Anterior cingulate cortex (tissue), 58 donors: ENCODE measurements around the gene MINDY1.

Source experiments
- DNase-seq, 58 donors: peaks; one replicate each; lab custom pipeline; 2025; lab: John Stamatoyannopoulos, UW

MINDY1 gene

DNA sequence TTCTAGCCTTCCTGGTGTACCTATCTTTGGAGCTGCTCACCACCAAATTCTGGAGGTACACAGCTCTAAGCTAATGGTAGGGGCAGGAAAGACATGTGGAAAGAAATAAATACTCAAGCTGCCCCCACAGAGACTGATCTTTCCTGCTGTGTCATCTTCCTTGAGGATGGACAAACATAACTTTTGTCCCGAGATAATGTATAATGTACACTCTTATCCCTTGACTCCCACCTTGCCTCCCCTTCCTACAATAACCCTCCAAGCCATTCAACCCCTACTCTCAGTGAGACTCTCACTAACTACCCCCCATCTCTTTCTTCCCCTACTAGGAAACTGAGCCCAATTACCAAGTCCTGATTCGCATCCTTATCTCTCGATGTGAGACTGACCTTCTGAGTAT, 12.5 kb downstream of the MINDY1 start:
- DNase-seq, result no peak

DNA sequence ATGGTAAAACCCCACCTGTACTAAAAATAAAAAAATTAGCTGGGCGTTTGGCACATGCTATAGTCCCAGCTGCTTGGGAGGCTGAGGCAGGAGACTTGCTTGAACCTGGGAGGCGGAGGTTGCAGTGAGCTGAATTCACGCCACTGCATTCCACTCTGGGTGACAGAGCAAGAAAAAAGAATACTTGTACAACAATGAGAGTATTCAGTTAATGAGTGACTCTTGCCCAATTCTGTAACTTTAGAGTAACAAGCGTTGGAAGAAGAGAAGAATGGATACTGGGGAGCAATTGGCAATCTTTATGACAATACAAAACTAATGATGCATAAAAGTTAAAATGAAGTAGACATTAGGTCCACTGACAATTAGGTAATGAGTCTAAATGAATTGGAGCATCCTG, 14.1 kb downstream of the MINDY1 start:
- DNase-seq, result no peak

DNA sequence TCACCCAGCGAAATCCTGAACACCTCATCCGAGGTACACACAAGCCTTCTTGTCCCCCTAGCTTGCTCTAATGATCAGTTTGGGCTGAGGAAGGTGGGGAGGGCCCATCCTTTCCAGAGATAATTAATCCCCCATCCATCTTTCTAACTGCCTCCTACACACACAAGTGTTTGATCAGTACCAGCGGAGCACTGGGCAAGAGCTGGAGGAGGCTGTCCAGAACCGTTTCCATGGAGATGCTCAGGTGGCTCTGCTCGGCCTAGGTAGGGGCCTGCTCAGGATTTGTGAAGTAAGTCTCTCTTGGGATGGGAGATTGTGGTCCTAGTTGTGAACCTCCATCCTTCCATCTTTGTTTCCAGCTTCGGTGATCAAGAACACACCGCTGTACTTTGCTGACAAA, 18.8 kb downstream of the MINDY1 start:
- no peak for DNase-seq

DNA sequence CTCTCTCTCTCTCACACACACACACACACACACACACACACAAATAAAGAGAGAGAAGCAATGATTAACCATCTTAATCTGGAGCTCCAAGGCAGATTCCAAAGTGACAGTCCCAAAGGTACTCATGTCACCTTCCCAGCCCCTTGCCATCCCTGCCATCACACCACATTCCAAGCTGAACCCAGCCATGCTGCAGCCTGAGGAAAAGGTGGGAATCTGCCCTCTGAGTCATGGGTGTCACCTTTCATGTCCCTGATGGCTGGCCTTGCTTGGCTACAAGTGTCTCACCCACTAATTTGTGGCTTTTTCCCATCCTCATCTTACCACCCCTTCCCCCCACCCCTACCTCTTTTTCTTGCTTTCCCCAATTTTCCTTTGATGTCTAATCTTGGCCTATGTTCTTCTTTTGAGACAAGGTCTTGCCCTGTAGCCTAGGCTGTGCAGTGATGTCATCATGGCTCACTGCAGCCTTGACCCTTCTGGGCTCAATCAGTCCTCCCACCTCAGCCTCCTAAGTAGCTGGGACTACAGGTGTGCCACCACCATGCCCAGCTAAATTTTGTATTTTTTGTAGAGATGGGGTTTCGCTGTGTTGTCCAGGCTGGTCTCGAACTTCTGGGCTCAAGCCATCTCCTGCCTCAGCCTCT, 21.4 kb downstream of the MINDY1 start:
- no peak for DNase-seq

DNA sequence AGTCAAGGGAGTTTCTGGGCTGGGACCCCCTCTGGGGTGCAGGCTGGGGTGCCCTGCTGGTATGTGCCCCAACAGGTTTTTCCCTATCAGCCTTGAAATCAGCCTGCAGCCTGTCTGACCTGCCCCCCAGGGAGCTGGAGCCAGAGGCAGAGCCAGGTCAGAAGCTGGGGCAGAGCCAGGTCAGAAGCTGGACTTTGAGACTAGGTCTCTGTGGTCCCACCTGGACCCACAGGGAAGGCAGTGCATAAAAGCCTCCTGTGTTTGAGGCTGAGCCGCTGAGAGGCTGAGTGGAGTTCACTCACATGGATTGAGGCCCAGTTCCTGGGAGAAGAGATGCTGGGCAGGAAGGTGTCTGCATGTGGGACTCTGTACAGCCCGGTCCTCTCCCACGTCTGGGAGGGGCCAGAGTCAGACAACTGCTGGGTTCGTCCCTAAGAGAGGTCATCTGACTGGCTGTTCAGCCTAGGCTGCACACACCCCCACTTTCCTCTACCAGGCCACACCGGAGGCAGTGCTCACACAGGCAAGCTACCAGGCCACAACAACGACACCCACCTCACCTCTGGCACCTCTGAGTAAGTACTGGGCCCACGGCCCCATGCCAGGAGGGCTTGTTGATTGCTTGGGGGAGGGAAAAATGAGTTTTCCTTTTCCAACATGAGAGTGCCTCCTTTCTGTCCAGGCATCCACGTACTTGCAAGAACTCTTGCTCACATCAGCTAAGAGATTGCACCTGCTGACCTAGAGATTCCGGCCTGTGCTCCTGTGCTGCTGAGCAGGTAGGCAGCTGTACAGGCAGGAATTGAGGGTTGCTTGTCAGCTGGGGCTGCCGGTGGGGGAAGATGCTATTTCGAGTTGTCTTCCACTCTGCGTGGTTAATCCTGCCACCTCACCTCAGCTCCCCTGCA, 24.6 kb downstream of the MINDY1 start, which contains the start of gene ANXA9:
TSS of gene ANXA9 (plus strand) at position 488 of the 908 bp plus-strand sequence. CDS start 814 bp downstream, outside the sequence.
- DNase-seq, result no peak

DNA sequence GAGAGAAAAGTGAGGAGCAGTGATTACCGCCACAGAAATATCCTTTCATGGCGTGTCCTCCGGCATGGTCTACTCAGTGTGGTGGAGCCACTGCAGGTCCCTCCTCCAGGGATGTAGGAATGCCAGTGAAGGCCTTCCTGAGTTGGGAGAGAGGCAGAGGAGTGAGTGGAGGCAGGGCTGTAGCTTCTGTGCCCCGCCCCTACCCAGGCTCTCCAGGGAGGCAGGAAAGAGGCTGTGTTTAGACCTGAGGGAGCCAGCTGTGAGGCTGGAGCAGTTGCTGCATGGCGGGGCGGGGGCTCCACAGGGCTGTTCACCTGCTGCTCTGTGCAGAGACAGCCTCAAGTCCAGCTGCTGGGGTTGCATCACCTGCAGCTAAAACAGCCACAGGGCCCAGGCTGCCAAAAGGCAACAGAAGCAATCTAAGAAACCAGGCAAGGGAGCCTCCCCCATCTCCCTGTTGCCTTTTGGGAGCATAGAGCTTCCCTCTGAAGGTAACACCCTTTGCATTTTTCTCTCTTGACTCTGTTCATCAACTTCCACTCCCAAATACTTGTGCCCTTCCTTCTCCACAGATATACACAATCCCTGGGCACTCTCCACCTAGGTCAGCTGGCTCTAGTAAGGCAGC, 25.4 kb downstream of the MINDY1 start:
- no peak for DNase-seq

DNA sequence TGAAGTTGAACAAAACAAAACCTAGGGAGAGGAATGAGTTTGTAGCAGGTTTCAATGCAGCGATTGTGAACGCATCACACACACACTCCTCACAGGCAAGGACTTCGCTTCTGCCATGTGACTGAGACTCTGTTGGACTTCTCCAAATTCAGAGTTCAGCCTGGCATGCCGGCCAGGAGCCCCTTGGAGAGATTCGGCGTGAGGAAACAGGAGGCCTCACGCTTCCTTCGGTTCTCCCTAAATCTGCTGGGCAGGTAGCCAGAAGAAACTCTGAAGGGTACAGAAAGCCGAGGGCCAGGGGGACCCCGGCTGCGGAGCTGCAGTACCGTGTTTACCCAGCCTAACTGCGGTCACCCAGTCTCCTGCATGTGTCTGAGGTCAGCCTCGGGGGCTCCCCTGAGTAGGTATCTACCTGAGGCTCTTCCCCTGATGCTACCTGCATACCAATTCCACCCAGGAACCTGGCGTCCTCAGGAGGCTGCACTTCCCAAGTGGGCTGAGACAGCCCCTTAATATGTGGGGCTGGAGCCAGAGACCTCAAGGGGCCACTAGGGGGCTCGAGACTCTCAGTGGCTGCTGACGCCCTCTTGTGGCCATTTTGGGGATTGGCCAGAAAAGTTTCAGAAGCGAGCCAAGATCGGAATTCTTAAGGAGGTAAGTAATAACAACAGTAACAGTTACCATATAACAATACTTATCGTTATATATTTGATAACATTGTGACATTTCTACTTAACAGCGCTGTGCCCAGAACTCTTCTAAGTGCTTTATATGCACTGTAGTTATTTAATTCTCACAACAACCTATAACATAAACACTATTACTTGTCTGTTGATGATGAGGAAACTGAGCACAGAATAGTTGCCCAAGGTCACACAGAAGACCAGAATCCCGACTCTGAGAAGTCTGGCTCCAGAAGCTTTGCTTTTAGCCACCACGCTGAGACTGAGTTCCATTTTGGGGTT, 27.3 kb downstream of the MINDY1 start:
- DNase-seq, result peak in 56 of 58 donors; percentile 25 to 89 (median 68)

DNA sequence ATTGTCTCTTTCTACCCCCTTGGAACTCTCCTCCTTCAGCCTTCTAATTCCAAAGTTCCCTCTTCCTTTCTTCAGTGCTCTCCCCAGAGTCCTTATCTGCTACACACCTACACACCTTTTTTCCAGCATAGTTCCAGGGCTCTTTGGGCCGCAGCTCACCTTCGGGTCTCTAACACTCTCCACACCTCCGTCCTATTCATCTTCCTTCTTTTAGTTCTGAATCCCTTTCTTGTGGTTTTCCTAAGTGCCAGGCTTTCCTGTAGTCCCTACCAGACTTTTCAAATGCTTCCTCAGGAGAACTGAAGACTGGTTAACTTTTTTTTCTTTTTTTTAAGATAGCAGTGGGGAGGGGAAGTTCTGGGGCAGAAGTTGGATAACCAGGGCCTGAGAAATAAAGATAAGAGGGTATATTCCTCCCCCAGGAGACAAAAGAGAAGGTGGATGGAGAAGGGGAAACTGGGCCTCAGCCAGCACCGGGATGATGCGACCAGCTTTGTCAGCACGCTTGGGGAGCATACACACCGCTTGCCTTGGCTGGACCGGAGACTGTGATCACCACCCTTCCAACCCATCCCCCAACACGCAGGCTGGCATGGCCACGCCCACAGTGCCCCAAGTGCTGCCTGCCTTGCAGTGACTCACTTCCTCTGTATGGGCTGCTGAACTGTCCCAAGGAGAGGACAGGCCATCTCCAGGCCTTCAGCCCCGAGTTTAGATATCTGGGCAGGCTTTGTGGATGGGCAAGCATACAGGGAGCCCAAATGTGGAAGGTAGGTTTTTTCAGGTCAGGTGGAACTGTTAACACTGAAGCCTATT, 29.6 kb downstream of the MINDY1 start:
- DNase-seq, result peak in 50 of 58 donors; percentile 7 to 87 (median 60)

DNA sequence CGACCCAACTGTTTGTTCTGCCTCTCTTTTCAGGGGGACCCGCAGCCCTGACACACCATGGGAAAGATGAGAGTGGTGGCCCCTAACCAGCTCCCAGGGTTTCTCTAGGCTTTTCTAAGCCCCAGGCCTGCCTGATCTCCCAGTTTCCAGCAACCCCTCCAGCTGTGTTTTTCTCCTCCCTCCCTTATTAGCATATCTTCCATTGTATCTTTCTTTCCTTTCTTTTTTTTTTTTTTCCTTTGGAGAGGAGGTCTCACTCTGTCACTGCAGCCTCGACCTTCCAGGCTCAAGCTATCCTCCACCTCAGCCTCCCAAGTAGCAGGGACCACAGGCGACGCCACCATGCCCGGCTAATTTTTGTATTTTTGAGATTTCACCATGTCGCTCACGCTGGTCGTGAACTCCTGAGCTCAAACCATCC, 30.3 kb downstream of the MINDY1 start:
- no peak for DNase-seq

DNA sequence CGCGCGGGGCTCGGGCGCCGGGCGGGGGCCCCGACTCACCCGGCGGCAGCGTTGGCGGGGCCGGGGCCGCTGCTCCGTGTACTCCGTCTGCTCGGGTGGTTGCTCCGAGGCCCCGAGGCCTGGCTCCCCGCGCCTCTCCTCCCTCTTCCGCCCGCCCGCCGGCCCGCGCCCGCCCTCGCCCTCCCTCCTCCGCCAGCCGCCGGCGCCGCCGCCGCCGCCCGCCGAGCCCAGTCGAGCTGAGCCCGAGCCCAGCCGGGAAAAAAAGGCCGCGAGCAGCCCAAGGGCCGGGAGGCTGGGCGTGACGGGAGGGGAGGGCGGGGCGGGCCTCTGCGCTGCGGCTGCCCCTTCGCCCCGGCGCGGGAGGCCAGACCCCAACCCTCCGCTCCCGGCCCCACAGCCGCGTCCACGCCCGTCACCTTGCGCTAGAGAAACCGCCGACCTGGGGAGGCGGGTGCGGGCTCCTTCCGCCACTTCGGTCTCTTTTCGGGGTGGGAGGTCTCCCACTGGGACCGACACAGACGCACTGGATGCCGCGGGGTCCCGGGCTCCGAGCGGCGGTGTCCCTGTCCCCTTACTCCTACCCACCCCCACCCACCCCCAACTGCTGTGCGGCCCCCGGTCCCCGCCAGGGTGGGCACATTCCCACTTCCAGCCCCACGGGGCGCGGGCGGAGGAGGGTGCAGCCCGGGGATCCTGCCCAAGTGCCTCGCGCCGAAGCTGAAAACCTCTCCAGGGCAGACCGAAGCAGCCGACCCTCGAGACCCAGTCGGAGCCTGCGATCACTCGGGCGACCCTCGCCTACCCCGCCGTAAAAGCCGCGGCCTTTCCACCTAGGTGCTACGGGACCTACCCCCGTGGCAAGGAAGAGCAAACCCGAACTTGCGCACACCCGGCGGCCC, 31.9 kb downstream of the MINDY1 start, which contains the start of gene CERS2:
TSS of gene CERS2 (minus strand) at position 256 of the 899 bp plus-strand sequence. CDS start 5,745 bp downstream, outside the sequence.
- DNase-seq, result peak in 52 of 58 donors; percentile 14 to 79 (median 56)

DNA sequence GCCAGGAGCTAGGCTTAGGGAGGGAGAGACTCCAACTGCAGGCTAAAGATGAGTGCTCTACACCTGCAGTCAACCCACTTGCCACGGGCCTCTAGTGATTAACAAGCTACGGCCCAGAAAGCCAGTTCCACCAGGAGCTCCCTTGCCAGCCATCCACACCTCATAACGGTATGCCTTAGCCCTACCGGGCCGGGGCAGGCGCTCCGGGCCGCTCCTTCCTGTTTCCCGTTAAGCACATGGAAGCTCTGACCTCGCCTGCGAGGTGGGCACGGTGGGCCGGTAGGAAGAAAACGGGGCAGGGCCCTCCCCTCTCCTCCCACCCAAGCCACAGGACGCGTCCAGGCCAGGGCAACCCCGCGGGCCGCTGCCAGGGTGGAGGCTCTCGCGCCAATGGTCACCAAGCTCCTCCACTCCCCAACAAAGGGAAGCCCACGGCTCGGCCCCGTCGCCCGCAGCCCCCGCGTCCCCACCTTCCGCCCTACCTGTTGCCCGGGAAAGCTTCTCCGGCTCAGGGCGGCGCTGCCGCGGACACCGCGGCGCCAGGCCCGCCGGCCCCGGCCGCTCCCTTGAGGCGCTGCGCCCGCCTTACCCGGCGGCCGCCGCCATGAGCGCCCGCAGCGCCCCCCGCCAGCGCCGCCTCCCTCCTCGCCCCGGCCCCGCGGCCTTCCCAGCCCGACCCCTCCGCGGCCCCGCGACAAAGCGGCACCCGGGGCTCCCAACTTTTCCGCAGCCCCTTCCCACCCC, 32.7 kb downstream of the MINDY1 start:
- DNase-seq, result peak in 34 of 58 donors; percentile 17 to 79 (median 50)

DNA sequence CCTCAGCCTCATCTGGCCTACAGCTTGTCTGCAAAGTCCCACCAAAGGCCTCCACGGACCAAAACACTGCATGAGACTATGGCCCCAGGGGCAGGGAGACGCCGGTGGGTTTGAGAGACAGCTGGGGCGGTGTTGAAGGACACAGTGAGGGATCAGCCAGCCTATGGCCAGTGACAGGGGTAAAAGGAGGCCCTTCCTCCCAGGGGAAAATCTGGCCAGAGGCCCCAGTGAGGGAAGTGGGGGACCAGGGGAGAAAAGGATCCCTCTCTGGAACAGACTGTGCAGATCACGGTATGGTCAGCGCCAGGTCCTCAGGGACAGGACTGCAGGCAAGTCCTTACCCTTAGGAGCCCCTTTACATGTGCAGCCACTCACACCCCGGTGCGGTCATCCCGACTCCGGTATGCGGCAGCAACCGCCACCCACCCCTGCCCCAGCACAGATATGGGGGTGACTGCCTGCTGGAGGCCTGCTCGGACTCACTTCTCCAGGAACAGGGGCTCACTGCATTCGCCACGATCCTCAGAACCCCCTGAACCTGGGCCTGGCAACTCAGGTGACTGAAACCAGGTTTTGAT, 33.4 kb downstream of the MINDY1 start:
- peak in 8 of 58 donors; percentile 24 to 48 (median 38) for DNase-seq

DNA sequence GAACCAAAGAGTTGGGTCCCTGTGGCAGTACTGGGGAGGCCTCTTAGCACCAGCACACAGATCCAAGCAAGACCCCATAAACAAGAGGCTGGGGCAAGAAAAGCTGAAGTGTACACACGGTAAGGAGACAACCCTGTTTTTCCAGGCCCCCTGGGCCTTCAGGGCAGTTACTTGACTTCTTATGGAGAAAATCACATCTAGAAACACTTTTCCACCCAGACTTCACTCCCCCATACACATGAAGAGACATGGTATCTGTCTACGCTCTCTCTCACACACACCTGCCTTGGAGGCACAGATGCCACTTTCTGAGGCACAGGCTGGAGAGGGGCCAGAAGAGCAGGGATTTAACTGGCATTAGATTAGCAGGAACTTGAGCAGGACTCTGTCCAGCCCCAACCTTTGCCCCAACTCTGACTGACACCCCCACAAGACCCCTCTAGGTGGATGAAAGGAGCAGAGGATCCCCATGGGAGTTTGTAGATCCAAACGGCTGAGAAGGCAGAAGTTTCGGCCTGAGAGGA, 34.2 kb downstream of the MINDY1 start:
- no peak for DNase-seq

DNA sequence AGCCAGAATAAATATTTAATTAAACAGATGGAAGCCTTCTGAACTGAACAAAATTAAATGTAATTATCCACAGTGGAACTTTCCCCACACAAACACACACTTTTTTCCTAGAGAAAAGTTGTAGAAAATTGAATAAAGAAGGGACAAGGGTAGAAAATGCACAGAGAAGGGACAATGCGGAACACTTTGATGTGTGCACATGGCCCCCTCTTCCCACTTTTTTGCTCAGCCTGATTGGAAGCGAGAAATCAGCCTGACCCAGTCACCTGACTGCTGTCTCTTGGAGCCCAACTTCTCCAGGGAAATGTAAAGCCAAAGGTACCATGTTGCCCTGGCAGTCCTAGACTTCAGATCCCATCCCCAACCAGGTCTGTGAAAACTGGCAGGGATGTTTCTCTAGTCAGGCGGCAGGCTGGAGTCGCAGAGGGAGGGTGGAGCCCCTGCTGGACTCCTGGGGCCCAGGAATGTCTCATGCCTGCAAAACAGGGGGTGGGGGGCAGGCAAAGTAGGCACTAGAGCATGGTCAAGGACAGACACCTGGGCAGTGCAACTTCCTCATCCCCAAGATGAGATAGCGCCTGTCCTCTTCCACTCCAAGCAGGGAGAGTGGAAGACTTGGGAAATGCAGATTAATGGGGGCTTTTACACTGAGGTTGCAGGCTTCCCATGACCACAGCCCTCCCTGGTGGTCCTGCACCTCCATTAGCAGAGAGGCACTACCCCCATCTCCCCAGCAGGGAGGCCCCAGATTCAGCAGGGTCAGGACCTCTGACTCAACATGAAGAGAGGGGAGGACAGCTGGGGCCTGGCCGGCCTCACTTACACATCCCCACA, 34.9 kb downstream of the MINDY1 start:
- DNase-seq, result peak in 3 of 58 donors; percentile 11 to 21 (median 18)

DNA sequence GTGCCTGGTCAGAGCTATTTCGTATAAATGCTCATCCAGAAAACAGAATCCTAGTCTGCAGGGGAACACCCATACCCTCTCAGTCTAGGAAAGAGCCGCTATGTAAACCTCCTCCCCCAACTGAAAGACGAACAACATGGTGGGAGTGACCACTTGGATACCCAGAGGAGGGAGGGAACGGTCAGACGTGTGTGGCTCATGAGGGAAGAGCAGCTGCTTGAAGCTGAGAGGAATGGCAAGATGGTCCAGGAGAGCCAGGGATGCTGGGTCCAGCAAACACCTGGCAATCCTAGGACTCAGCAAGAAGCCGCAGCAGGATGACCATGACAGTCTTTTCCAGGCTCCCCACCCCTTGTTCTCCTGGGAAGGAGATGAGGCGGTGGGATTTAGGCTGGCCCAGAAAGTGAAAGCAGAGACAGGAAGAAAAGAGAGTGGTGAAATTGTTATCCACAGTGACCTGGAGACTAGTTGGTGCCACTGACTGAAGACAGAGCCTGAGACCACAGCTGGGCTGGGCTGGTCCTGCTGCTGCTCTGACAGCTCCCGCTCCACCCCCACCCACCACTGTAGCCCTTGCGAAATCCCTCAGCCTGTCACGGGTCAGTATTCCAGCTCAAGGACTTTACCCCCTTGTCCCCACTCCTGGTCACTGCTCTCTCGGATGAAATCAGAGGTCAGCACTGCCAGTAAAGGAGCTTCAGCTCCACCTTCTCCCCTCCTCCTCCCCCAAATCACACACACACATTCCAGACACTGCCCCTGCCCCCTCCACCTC, 35.7 kb downstream of the MINDY1 start:
- DNase-seq, result peak in 17 of 58 donors; percentile 6 to 53 (median 17)
